Nephron progenitor cell (in vitro differentiated cells): ENCODE data around the gene DNER.

Source experiments
- DNase-seq: peaks from one replicate; pipeline ENCODE4 v3.0.0; 2021
- H3K27ac Mint-ChIP-seq: 2 replicates; pipeline ENCODE4 v1.8.0; 2021; ENCODE audit warnings: mild to moderate bottlenecking, moderate library complexity, mixed read lengths
- H3K27me3 Mint-ChIP-seq: 2 replicates; pipeline ENCODE4 v1.8.0; 2021; ENCODE audit warnings: mild to moderate bottlenecking, low read depth, mixed read lengths; ENCODE audit not compliant: poor library complexity
- H3K36me3 Mint-ChIP-seq: 2 replicates; pipeline ENCODE4 v1.8.0; 2021; ENCODE audit warnings: low read depth, mixed read lengths
- H3K4me1 Mint-ChIP-seq: 2 replicates; pipeline ENCODE4 v1.8.0; 2021; ENCODE audit warnings: mixed read lengths
- H3K4me3 Mint-ChIP-seq: 2 replicates; pipeline ENCODE4 v1.8.0; 2021; ENCODE audit warnings: mild to moderate bottlenecking, moderate library complexity, mixed read lengths
- H3K9me3 Mint-ChIP-seq: 2 replicates; pipeline ENCODE4 v1.8.0; 2021; ENCODE audit warnings: mild to moderate bottlenecking, moderate library complexity, mixed read lengths
- CTCF ChIP-seq: fragments of 200-600 bp; sonication (generic); IDR thresholded peaks from 2 replicates; pipeline ENCODE4 v1.5.0; 2021; ENCODE audit warnings: antibody characterized with exemption

DNER gene

GRCh38 chr2:229719926-229720647, 5.7 kb upstream of the DNER start:
- Mint-ChIP-seq H3K4me3 (no peak overlapping the region), H3K27ac (no peak overlapping the region), H3K4me1 (peaks cover 5% of the 10 kb centered on the region), H3K36me3 (no peaks in the 10 kb centered on the region), H3K9me3 (no peaks in the 10 kb centered on the region), H3K27me3 (peaks cover 68% of the 10 kb centered on the region)
- DNase-seq: no peak
- TF ChIP-seq CTCF: no peak

- peaks cover 5% of the 10 kb centered on the region for H3K4me1 Mint-ChIP-seq
These were observed 3.7 kb upstream of the DNER start for GRCh38 chr2:229718057-229718456.

DNA sequence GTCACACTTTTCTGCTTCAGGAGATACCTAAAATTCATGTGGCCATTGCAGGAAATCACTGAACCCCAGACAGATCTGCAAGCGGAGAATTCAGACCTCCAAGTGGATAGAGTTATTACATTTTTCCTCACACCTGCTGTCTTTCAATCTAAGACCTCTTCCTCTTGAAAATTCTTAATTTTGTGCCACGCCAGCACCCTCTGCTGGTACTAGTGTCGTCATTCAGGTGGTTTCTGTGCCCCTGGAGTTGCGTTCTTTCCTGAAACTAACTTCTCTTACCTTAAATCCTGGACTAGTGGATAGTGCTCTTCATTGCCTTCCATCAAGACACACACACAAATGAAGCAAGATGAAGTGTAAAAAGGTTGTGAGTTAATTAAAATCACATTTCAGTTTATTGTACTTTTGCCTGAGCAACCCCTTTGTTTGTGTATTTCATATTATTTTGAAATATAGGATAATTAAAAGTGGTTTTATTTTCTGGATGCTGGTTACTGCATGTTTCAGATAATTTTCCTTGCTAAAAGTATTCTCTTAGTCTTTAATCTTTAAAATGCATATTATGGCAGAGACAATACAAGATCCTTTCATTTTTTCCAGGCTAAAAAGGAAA, 1.6 kb upstream of the DNER start:
- DNase-seq: peak; percentile 37
- peak; percentile 64 for TF ChIP-seq CTCF
- Mint-ChIP-seq H3K27ac (no peak overlapping the region), H3K36me3 (no peaks in the 10 kb centered on the region), H3K27me3 (peaks cover 85% of the 10 kb centered on the region), H3K4me3 (peak overlapping the region; percentile 29), H3K9me3 (peaks cover 5% of the 10 kb centered on the region), H3K4me1 (peaks cover 5% of the 10 kb centered on the region)

More at GRCh38 chr2:229718057-229718456, 3.7 kb upstream of the DNER start:
- H3K36me3 Mint-ChIP-seq: no peaks in the 10 kb centered on the region
- TF ChIP-seq CTCF: no peak
- H3K9me3 Mint-ChIP-seq: no peaks in the 10 kb centered on the region
- H3K27me3 Mint-ChIP-seq: peaks cover 69% of the 10 kb centered on the region
- no peak for DNase-seq
- no peak overlapping the region for H3K27ac Mint-ChIP-seq
- no peak overlapping the region for H3K4me3 Mint-ChIP-seq

- Mint-ChIP-seq H3K36me3 (no peaks in the 10 kb centered on the region), H3K4me3 (peak overlapping the region; percentile 55), H3K4me1 (peaks cover 5% of the 10 kb centered on the region), H3K9me3 (peaks cover 5% of the 10 kb centered on the region), H3K27ac (no peak overlapping the region), H3K27me3 (peaks cover 91% of the 10 kb centered on the region)
- DNase-seq: peak; percentile 87
- no peak for TF ChIP-seq CTCF
These were observed 584 bp upstream of the DNER start for GRCh38 chr2:229714736-229715541.

GRCh38 chr2:229713371-229714079, 830 bp downstream of the DNER start:
- H3K9me3 Mint-ChIP-seq: peaks cover 5% of the 10 kb centered on the region
- H3K27ac Mint-ChIP-seq: no peak overlapping the region
- peaks cover 93% of the 10 kb centered on the region for H3K27me3 Mint-ChIP-seq
- H3K36me3 Mint-ChIP-seq: no peaks in the 10 kb centered on the region
- H3K4me1 Mint-ChIP-seq: peaks cover 5% of the 10 kb centered on the region
- no peak for TF ChIP-seq CTCF
- H3K4me3 Mint-ChIP-seq: peak overlapping the region; percentile 77
- DNase-seq: peak; percentile 45
